Spleen (tissue), 11 donors: ENCODE measurements around the gene PGM5. TPM values are rescaled to one million over a fixed set of nuclear protein-coding genes. Genes with fewer than 3 reads are reported as not detected.
"Not testable (repeated sequence)": the region's sequence is repeated elsewhere in the genome, so short reads cannot be mapped to it uniquely, and the experiment has no call there.

Experiments
- DNase-seq: peaks from one replicate; pipeline ENCODE4 v3.0.0-alpha.2; 2020
- H3K27ac ChIP-seq, 8 donors: fragments of 200-600 bp; sonication (generic) in 7 of 8; 1 replicate in 4 of 8; 2 replicates in 4 of 8; pipeline versions ENCODE4 v1.5.0 to v1.8.0; 2016 to 2021; ENCODE audit warnings: inconsistent platforms in 4 of 8, mild to moderate bottlenecking in 4 of 8, moderate library complexity in 1 of 8
- H3K27me3 ChIP-seq, 7 donors: fragments of 200-600 bp; sonication (generic) in 6 of 7; replicated peaks in 1 of 7; 1 replicate in 4 of 7; 2 replicates in 3 of 7; pipeline versions ENCODE4 v1.5.0 to v1.8.0; 2016 to 2021; ENCODE audit warnings: inconsistent platforms in 3 of 7, mild to moderate bottlenecking in 1 of 7
- H3K36me3 ChIP-seq, 6 donors: fragments of 200-600 bp; sonication (generic) in 5 of 6; 1 replicate in 4 of 6; 2 replicates in 2 of 6; pipeline versions ENCODE4 v1.5.0 to v1.8.0; 2016 to 2021; ENCODE audit warnings: inconsistent platforms in 2 of 6
- H3K4me1 ChIP-seq, 6 donors: fragments of 200-600 bp; sonication (generic) in 5 of 6; 1 replicate in 3 of 6; 2 replicates in 3 of 6; pipeline versions ENCODE4 v1.5.0 to v1.8.0; 2016 to 2021; ENCODE audit warnings: inconsistent platforms in 3 of 6
- H3K4me3 ChIP-seq, 8 donors: fragments of 200-600 bp; sonication (generic) in 7 of 8; 1 replicate in 4 of 8; 2 replicates in 4 of 8; pipeline versions ENCODE4 v1.5.0 to v1.8.0; 2016 to 2021; ENCODE audit warnings: inconsistent platforms in 4 of 8, mild to moderate bottlenecking in 4 of 8, moderate library complexity in 2 of 8
- H3K9me3 ChIP-seq, 8 donors: fragments of 200-600 bp; sonication (generic) in 7 of 8; 1 replicate in 4 of 8; 2 replicates in 4 of 8; pipeline versions ENCODE4 v1.5.0 to v1.8.0; 2016 to 2021; ENCODE audit warnings: inconsistent platforms in 4 of 8
- CTCF ChIP-seq, 11 experiments: fragments of 200-600 bp in 7 of 11; fragments of 450-650 bp in 4 of 11; sonication (generic) in 4 of 11; IDR thresholded peaks in 8 of 11; conservative IDR thresholded peaks in 3 of 11; 1 replicate in 7 of 11; 2 replicates in 4 of 11; pipeline versions ENCODE4 v1.4.0 to v1.8.0; 2016 to 2021; ENCODE audit warnings: antibody characterized with exemption in 11 of 11, inconsistent platforms in 4 of 11, mild to moderate bottlenecking in 1 of 11
- WGBS, 5 donors: extraction: QIAGEN DNeasy Blood & Tissue Kit in 3 of 5; methylation state at CpG; one replicate each; pipeline versions ENCODE4 v1.1.5 to v1.1.7; 2013 to 2018; 5-methylcytosine and 5-hydroxymethylcytosine counted together
- intact Hi-C: fragments of 100-400 bp; cut with DNase I; formaldehyde crosslinking; loops from one replicate; pipeline ENCODE4 v1.15.0; 2023; ENCODE audit warnings: low total_unique reads
- polyA plus RNA-seq, 3 donors: library from polyadenylated mRNA; stranded (reverse); fragments of 200-250 nt; gene quantifications; one replicate each; pipeline ENCODE4 v1.2.1, GENCODE V29; 2013
- total RNA-seq, 7 donors: library from RNA; depleted of rRNA in 3 of 7; stranded (reverse); fragments of >200 nt in 3 of 7; fragmentation: NEBNext Ultra II Directional in 4 of 7; extraction: Animal tissue kit (Norgen Biotek cat#: 25700) in 4 of 7; gene quantifications; one replicate each; pipeline versions ENCODE4 v1.1.0 to v1.2.1, GENCODE V29; 2016 to 2021
- donor health status: healthy with polysubstance abuse.
- donor health status: DM: no; HTN: no; CAD: no; lungs with moderate emphysema.
- donor health status: DM: no; HTN: no; CAD: no.
- donor health status: Bipolar disorder and iron deficiency.
- donor health status: healthy.
- donor health status: DM: no; HTN: no; CAD: no.
- donor health status: DM: yes; HTN: yes; CAD: no.

PGM5 gene
- total and polyA plus RNA-seq, 10 donors: 3.2 to 26.1 (median 14.4) TPM

- DNase-seq, intact Hi-C loops, H3K9me3 ChIP-seq, H3K27ac ChIP-seq, H3K4me1 ChIP-seq, H3K36me3 ChIP-seq, H3K27me3 ChIP-seq, H3K4me3 ChIP-seq: not testable (repeated sequence)
- 30 to 69% (median 44%) methylated on average over 2 to 3 of the region's 3 CpGs for WGBS, 5 donors
These were observed 20.5 kb upstream of the PGM5 start for GRCh38 chr9:68335935-68336334.

GRCh38 chr9:68336639-68337339, 19.6 kb upstream of the PGM5 start:
- 59 to 84% (median 80%) methylated on average over 4 to 6 of the region's 10 CpGs for WGBS, 5 donors
- DNase-seq, H3K36me3 ChIP-seq, H3K27ac ChIP-seq, H3K9me3 ChIP-seq, H3K27me3 ChIP-seq, H3K4me1 ChIP-seq, intact Hi-C loops, H3K4me3 ChIP-seq: not testable (repeated sequence)

GRCh38 chr9:68338000-68338399, 18.4 kb upstream of the PGM5 start:
- H3K4me3 ChIP-seq, H3K27me3 ChIP-seq, H3K27ac ChIP-seq, H3K36me3 ChIP-seq, DNase-seq, H3K4me1 ChIP-seq, intact Hi-C loops, H3K9me3 ChIP-seq: not testable (repeated sequence)
- 82 to 91% (median 85%) methylated on average over 7 of the region's 7 CpGs for WGBS, 5 donors

GRCh38 chr9:68342265-68343025, 14.0 kb upstream of the PGM5 start:
- H3K4me3 ChIP-seq, DNase-seq, H3K27me3 ChIP-seq, H3K9me3 ChIP-seq, H3K4me1 ChIP-seq, intact Hi-C loops, H3K27ac ChIP-seq, H3K36me3 ChIP-seq: not testable (repeated sequence)
- peak in 5 of 11 experiments; percentile 35 to 53 (median 43) for TF ChIP-seq CTCF (IDR thresholded peaks at IDR 0.05 in 8 of 11, conservative IDR thresholded peaks at IDR 0.05 in 3 of 11)
- 15 to 27% (median 19%) methylated on average over 4 to 7 of the region's 10 CpGs for WGBS, 5 donors

GRCh38 chr9:68343242-68343641, 13.2 kb upstream of the PGM5 start:
- WGBS, 5 donors: 65 to 84% (median 78%) methylated on average over 3 to 4 of the region's 4 CpGs
- H3K4me3 ChIP-seq, H3K27ac ChIP-seq, H3K27me3 ChIP-seq, H3K36me3 ChIP-seq, DNase-seq, H3K4me1 ChIP-seq, intact Hi-C loops, H3K9me3 ChIP-seq: not testable (repeated sequence)

GRCh38 chr9:68343992-68344391, 12.4 kb upstream of the PGM5 start:
- H3K27ac ChIP-seq, H3K36me3 ChIP-seq, intact Hi-C loops, H3K4me1 ChIP-seq, H3K4me3 ChIP-seq, H3K9me3 ChIP-seq, DNase-seq, H3K27me3 ChIP-seq: not testable (repeated sequence)
- 71 to 94% (median 80%) methylated on average over 2 to 3 of the region's 4 CpGs for WGBS, 5 donors

GRCh38 chr9:68351689-68352088, 4.7 kb upstream of the PGM5 start:
- H3K4me3 ChIP-seq, H3K9me3 ChIP-seq, H3K4me1 ChIP-seq, intact Hi-C loops, H3K27ac ChIP-seq, H3K27me3 ChIP-seq, H3K36me3 ChIP-seq, DNase-seq: not testable (repeated sequence)
- 88 to 98% (median 95%) methylated on average over 4 of the region's 4 CpGs for WGBS, 5 donors

GRCh38 chr9:68355993-68356379, 425 bp upstream of the PGM5 start:
- WGBS, 5 donors: 11 to 19% (median 13%) methylated on average over 5 of the region's 5 CpGs
- peak overlapping the region in 1 of 8 donors; percentile 77 for H3K27ac ChIP-seq
- H3K27me3 ChIP-seq: peaks cover 0 to 19% (median 4%) of the 10 kb centered on the region in 7 donors
- intact Hi-C loops, DNase-seq, H3K36me3 ChIP-seq, H3K9me3 ChIP-seq: not testable (repeated sequence)
- peaks cover 0 to 10% (median 0%) of the 10 kb centered on the region in 6 donors for H3K4me1 ChIP-seq
- H3K4me3 ChIP-seq: peak overlapping the region in 2 of 8 donors; percentile 69 to 77

GRCh38 chr9:68357119-68357714, 806 bp downstream of the PGM5 start:
- intact Hi-C loops, H3K9me3 ChIP-seq, H3K36me3 ChIP-seq: not testable (repeated sequence)
- H3K27ac ChIP-seq: peak overlapping the region in 6 of 8 donors; percentile 50 to 77 (median 66)
- peak overlapping the region; percentile 16 to 77 (median 50) for H3K4me3 ChIP-seq
- peaks cover 0 to 10% (median 0%) of the 10 kb centered on the region in 6 donors for H3K4me1 ChIP-seq
- 7 to 20% (median 9%) methylated on average over 21 to 50 of the region's 57 CpGs; no CpG with 5 or more reads in 1 of the 5 donors for WGBS, 5 donors
- H3K27me3 ChIP-seq: peaks cover 0 to 19% (median 4%) of the 10 kb centered on the region in 7 donors
- DNase-seq: peak; percentile 72
